ENCODE measurements around the gene KRT34.

KRT34 gene

GRCh38 chr17:41332239-41332638 lies 49.9 kb downstream of the KRT34 start:
- ATAC-seq: no peak
- no peak for DNase-seq

- no peak for ATAC-seq
- no peak for DNase-seq
These were observed 50.5 kb downstream of the KRT34 start for GRCh38 chr17:41331606-41332005.

GRCh38 chr17:41329279-41329948 lies 52.7 kb downstream of the KRT34 start:
- peak; percentile 40 for DNase-seq

GRCh38 chr17:41328207-41328606 lies 53.9 kb downstream of the KRT34 start:
- ATAC-seq: no peak
- no peak for DNase-seq

More at GRCh38 chr17:41329279-41329948, 52.7 kb downstream of the KRT34 start:
- ATAC-seq: peak; percentile 21
